Caco-2 (cell line): ENCODE measurements around the gene SLC9C1. TPM values are rescaled to one million over a fixed set of nuclear protein-coding genes. Genes with fewer than 3 reads are reported as not detected.

ENCODE experiments used
- BruUV-seq: library from RNA; stranded (reverse); fragments of 400-500 nt; replicated peaks from 2 replicates; lab custom pipeline; 2021; lab: Mats Ljungman, UMichigan
- CTCF ChIA-PET: fragments of 300-600 bp; sonication (Branson Sonifier 250); formaldehyde crosslinking; loops from one replicate; lab custom pipeline; 2022; ENCODE audit warnings: antibody characterized with exemption; lab: Charles Lee
- POLR2A ChIA-PET: fragments of 300-600 bp; sonication (Branson Sonifier 250); formaldehyde crosslinking; loops from one replicate; lab custom pipeline; 2022; ENCODE audit warnings: antibody characterized with exemption; lab: Charles Lee
- DNase-seq, 2 experiments: peaks; one replicate each; pipeline versions ENCODE4 v3.0.0 to v3.0.0-alpha.2; 2020 to 2022
- H3K27me3 ChIP-seq: replicated peaks from 2 replicates; pipeline ENCODE4 v1.6.0; 2011; ENCODE audit warnings: low read length; ENCODE audit not compliant: control insufficient read depth, insufficient read depth
- H3K36me3 ChIP-seq: 2 replicates; pipeline ENCODE4 v1.5.1; 2011; ENCODE audit warnings: low read length; ENCODE audit not compliant: control insufficient read depth, insufficient read depth
- H3K4me1 ChIP-seq: fragments of 250-450 bp; sonication (Bioruptor Pico); 2 replicates; pipeline ENCODE4 v1.5.1; 2020; ENCODE audit warnings: mild to moderate bottlenecking
- H3K4me3 ChIP-seq: 2 replicates; pipeline ENCODE4 v1.5.1; 2011; ENCODE audit warnings: low read depth, mild to moderate bottlenecking, control low read depth, low read length
- H3K9me3 ChIP-seq: fragments of 250-450 bp; sonication (Bioruptor Pico); 2 replicates; pipeline ENCODE4 v1.5.1; 2020; ENCODE audit warnings: mild to moderate bottlenecking, moderate library complexity
- H3K27ac Mint-ChIP-seq: one replicate; pipeline ENCODE4 v1.8.0; 2022; ENCODE audit warnings: mixed read lengths; ENCODE audit not compliant: unreplicated experiment
- H3K27me3 Mint-ChIP-seq: one replicate; pipeline ENCODE4 v1.8.0; 2022; ENCODE audit warnings: mixed read lengths; ENCODE audit not compliant: insufficient read depth, unreplicated experiment
- H3K36me3 Mint-ChIP-seq: one replicate; pipeline ENCODE4 v1.8.0; 2022; ENCODE audit warnings: mild to moderate bottlenecking, mixed read lengths; ENCODE audit not compliant: insufficient read depth, unreplicated experiment
- H3K4me1 Mint-ChIP-seq: one replicate; pipeline ENCODE4 v1.8.0; 2022; ENCODE audit warnings: low read depth, mixed read lengths; ENCODE audit not compliant: unreplicated experiment
- H3K4me3 Mint-ChIP-seq: one replicate; pipeline ENCODE4 v1.8.0; 2022; ENCODE audit warnings: mild to moderate bottlenecking, moderate library complexity, mixed read lengths; ENCODE audit not compliant: unreplicated experiment
- H3K9me3 Mint-ChIP-seq: one replicate; pipeline ENCODE4 v1.8.0; 2022; ENCODE audit warnings: mixed read lengths; ENCODE audit not compliant: unreplicated experiment
- intact Hi-C: fragments of 100-400 bp; cut with micrococcal nuclease; formaldehyde crosslinking; loops from one replicate; pipeline ENCODE4 v1.10.0; 2022; ENCODE audit not compliant: unreplicated experiment
- total RNA-seq: library from RNA; stranded (reverse); gene quantifications from 2 replicates; pipeline ENCODE4 v1.2.3, GENCODE V29; 2022
- TF ChIP-seq, protein P1 (sequence below), 2 experiments: fragments of 200-600 bp in 1 of 2; IDR thresholded peaks; 1 replicate in 1 of 2; 2 replicates in 1 of 2; pipeline versions ENCODE4 v1.5.1 to v1.8.0; 2011 to 2022; ENCODE audit warnings: antibody characterized with exemption in 1 of 2, control low read depth in 1 of 2, inconsistent platforms in 1 of 2, low read depth in 1 of 2, low read length in 1 of 2, mild to moderate bottlenecking in 1 of 2, moderate library complexity in 1 of 2; ENCODE audit not compliant: insufficient read depth in 1 of 2, severe bottlenecking in 1 of 2, unreplicated experiment in 1 of 2

The SLC9C1 gene
- total RNA-seq, 1 experiment from 2014 or later: not detected

DNA sequence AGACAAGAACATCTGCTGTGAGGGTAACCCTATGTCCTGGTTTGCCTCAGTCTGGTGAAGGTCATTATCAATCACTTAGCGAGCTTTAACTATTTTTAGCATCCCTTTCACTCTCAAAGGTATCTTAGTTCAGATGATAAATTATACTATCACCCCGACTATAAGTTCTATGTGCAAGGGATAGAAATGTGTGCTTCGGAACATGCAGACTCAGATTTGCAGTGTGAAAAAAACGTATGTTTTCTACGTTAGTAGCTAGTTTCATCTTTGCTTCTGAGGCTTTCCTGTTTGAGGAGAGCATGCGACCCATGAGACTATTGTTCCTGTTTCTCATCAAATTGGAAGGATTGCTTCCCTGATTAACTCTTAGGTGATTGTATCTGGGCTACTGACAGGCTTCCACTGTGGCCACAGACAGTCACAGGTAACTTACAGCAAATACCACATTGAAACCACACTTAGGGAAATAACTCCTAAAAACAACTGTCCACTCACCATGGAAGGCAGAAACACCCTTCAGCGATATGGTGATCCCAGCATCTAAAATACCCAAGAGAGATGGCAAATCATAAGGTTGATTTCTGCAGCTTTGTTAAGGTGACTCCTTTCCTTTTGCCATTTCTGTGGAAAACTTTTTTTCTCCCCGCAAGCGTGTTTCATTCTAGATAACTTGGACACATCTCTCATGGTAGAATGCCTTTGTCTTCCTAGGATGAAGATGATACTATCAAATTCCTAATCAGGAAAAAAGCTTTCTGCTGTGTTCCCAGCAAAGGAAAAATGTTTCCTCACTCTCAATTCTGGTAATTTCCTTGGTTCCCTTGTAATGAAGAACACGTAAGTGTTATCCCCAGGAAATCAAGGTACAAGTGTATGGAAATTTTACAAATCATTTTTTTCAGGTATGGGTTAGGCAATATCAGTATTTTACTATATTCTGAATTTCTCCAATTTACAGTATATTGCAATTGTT is 166.2 kb downstream of the SLC9C1 start:
- intact Hi-C loops: no loop called here
- peaks cover 36% of the 10 kb centered on the region for H3K36me3 Mint-ChIP-seq
- H3K27me3 ChIP-seq: no peaks in the 10 kb centered on the region
- H3K27ac Mint-ChIP-seq: no peak overlapping the region
- H3K4me1 ChIP-seq: peaks cover 44% of the 10 kb centered on the region
- H3K36me3 ChIP-seq: 0 out of 2 replicates have a peak, but pooled peaks cover 2% of the 10 kb centered on the region
- no peaks in the 10 kb centered on the region for H3K9me3 Mint-ChIP-seq
- H3K27me3 Mint-ChIP-seq: no peaks in the 10 kb centered on the region
- no peak for DNase-seq
- TF ChIP-seq, protein P1, sequence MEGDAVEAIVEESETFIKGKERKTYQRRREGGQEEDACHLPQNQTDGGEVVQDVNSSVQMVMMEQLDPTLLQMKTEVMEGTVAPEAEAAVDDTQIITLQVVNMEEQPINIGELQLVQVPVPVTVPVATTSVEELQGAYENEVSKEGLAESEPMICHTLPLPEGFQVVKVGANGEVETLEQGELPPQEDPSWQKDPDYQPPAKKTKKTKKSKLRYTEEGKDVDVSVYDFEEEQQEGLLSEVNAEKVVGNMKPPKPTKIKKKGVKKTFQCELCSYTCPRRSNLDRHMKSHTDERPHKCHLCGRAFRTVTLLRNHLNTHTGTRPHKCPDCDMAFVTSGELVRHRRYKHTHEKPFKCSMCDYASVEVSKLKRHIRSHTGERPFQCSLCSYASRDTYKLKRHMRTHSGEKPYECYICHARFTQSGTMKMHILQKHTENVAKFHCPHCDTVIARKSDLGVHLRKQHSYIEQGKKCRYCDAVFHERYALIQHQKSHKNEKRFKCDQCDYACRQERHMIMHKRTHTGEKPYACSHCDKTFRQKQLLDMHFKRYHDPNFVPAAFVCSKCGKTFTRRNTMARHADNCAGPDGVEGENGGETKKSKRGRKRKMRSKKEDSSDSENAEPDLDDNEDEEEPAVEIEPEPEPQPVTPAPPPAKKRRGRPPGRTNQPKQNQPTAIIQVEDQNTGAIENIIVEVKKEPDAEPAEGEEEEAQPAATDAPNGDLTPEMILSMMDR (IDR thresholded peaks at IDR 0.05; ENCODE audit: insufficient read depth in 1 of 2, low read depth in 1 of 2, low read length in 1 of 2, severe bottlenecking in 1 of 2, unreplicated experiment in 1 of 2): no peak
- BruUV-seq: no TSS peak
- ChIA-PET POLR2A (no interaction called here), CTCF (interaction anchor here (0.8 kb wide), 1 partner anchor 9 kb away, joined by 6 read pairs; no protein-coding TSS in a partner anchor)
- no peaks in the 10 kb centered on the region for H3K9me3 ChIP-seq
- H3K4me1 Mint-ChIP-seq: peaks cover 29% of the 10 kb centered on the region
- no peak overlapping the region for H3K4me3 Mint-ChIP-seq
- no peak overlapping the region for H3K4me3 ChIP-seq

GRCh38 chr3:112126511-112126911 is 167.5 kb downstream of the SLC9C1 start:
- peaks cover 29% of the 10 kb centered on the region for H3K4me1 Mint-ChIP-seq
- ChIA-PET POLR2A (interaction anchor here (0.6 kb wide), 1 partner anchor 1620 kb away, joined by 4 read pairs; the partner anchor contains the start of gene ATP6V1A), CTCF (interaction anchor here (2.3 kb wide), 1 partner anchor 15 kb away, joined by 15 read pairs; no protein-coding TSS in a partner anchor)
- 0 out of 2 replicates have a peak, but pooled peaks cover 2% of the 10 kb centered on the region for H3K36me3 ChIP-seq
- no peak overlapping the region for H3K27ac Mint-ChIP-seq
- no peaks in the 10 kb centered on the region for H3K9me3 Mint-ChIP-seq
- H3K9me3 ChIP-seq: no peaks in the 10 kb centered on the region
- H3K4me3 Mint-ChIP-seq: no peak overlapping the region
- peak; percentile 19 to 46 for DNase-seq
- H3K4me3 ChIP-seq: no peak overlapping the region
- no peaks in the 10 kb centered on the region for H3K27me3 Mint-ChIP-seq
- peaks cover 42% of the 10 kb centered on the region for H3K36me3 Mint-ChIP-seq
- no TSS peak for BruUV-seq
- H3K4me1 ChIP-seq: peaks cover 51% of the 10 kb centered on the region
- TF ChIP-seq, protein P1 (IDR thresholded peaks at IDR 0.05; ENCODE audit: insufficient read depth in 1 of 2, low read depth in 1 of 2, low read length in 1 of 2, severe bottlenecking in 1 of 2, unreplicated experiment in 1 of 2): no peak
- no peaks in the 10 kb centered on the region for H3K27me3 ChIP-seq
- intact Hi-C loops: no loop called here

- no peaks in the 10 kb centered on the region for H3K27me3 ChIP-seq
- H3K4me3 Mint-ChIP-seq: no peak overlapping the region
- POLR2A ChIA-PET: no interaction called here
- DNase-seq: no peak
- 0 out of 2 replicates have a peak, but pooled peaks cover 1% of the 10 kb centered on the region for H3K36me3 ChIP-seq
- no peaks in the 10 kb centered on the region for H3K9me3 ChIP-seq
- TF ChIP-seq, protein P1 (IDR thresholded peaks at IDR 0.05; ENCODE audit: insufficient read depth in 1 of 2, low read depth in 1 of 2, low read length in 1 of 2, severe bottlenecking in 1 of 2, unreplicated experiment in 1 of 2): no peak
- H3K36me3 Mint-ChIP-seq: peaks cover 44% of the 10 kb centered on the region
- intact Hi-C loops: no loop called here
- BruUV-seq: no TSS peak
- no peak overlapping the region for H3K4me3 ChIP-seq
- H3K4me1 ChIP-seq: peaks cover 50% of the 10 kb centered on the region
- H3K27me3 Mint-ChIP-seq: no peaks in the 10 kb centered on the region
- H3K9me3 Mint-ChIP-seq: no peaks in the 10 kb centered on the region
- CTCF ChIA-PET: interaction anchor here (0.9 to 2.3 kb wide), 2 partner anchors 12 to 13 kb away, joined by 3 to 15 read pairs; no protein-coding TSS in a partner anchor
- peaks cover 29% of the 10 kb centered on the region for H3K4me1 Mint-ChIP-seq
- H3K27ac Mint-ChIP-seq: no peak overlapping the region
Measured at GRCh38 chr3:112124907-112125607, 169.0 kb downstream of the SLC9C1 start.
